Activated CD4-positive, alpha-beta memory T cell treated with anti-CD3 and anti-CD28 coated beads, Interleukin-2, amount 10 ng/mL, durations not matched to agents 7 days and 5 days (primary cell): ENCODE measurements around the gene KAT6B. TPM values are rescaled to one million over a fixed set of nuclear protein-coding genes. Genes with fewer than 3 reads are reported as not detected.
"Not testable (repeated sequence)": the region's sequence is repeated elsewhere in the genome, so short reads cannot be mapped to it uniquely, and the experiment has no call there.

Experiments
- CTCF ChIA-PET: fragments of 350-600 bp; sonication (Branson Sonifier 250); formaldehyde crosslinking; loops from one replicate; lab custom pipeline; 2021; ENCODE audit warnings: antibody characterized with exemption, inconsistent platforms; lab: Charles Lee
- POLR2A ChIA-PET: fragments of 350-600 bp; sonication (Branson Sonifier 250); formaldehyde crosslinking; loops from one replicate; lab custom pipeline; 2021; ENCODE audit warnings: antibody characterized with exemption; lab: Charles Lee
- DNase-seq: peaks from one replicate; pipeline ENCODE4 v3.0.0-alpha.2; 2020
- H3K27ac Mint-ChIP-seq: one replicate; pipeline ENCODE4 v1.8.0; 2021; ENCODE audit warnings: mild to moderate bottlenecking, mixed read lengths
- H3K27me3 Mint-ChIP-seq: one replicate; pipeline ENCODE4 v1.8.0; 2021; ENCODE audit warnings: mixed read lengths
- H3K36me3 Mint-ChIP-seq: one replicate; pipeline ENCODE4 v1.8.0; 2021; ENCODE audit warnings: low read depth, mixed read lengths
- H3K4me1 Mint-ChIP-seq: one replicate; pipeline ENCODE4 v1.8.0; 2021; ENCODE audit warnings: mixed read lengths
- H3K4me3 Mint-ChIP-seq: one replicate; pipeline ENCODE4 v1.8.0; 2021; ENCODE audit warnings: mild to moderate bottlenecking, mixed read lengths
- H3K9me3 Mint-ChIP-seq: one replicate; pipeline ENCODE4 v1.8.0; 2021; ENCODE audit warnings: mixed read lengths
- total RNA-seq, 2 experiments: library from RNA; stranded (reverse); gene quantifications; one replicate each; pipeline ENCODE4 v1.2.3, GENCODE V29; 2021

KAT6B gene
- total RNA-seq, 2 experiments from 2014 or later: 20.2 to 21.8 TPM

- Mint-ChIP-seq H3K27me3 (no peaks in the 10 kb centered on the region), H3K4me1 (peaks cover 6% of the 10 kb centered on the region), H3K36me3 (no peaks in the 10 kb centered on the region), H3K27ac (no peak overlapping the region), H3K9me3 (no peaks in the 10 kb centered on the region), H3K4me3 (no peak overlapping the region)
- CTCF ChIA-PET: no interaction called here
- DNase-seq: no peak
- POLR2A ChIA-PET: no interaction called here
Measured at GRCh38 chr10:74906611-74907198, 80.3 kb downstream of the KAT6B start.

- peaks cover 13% of the 10 kb centered on the region for H3K4me1 Mint-ChIP-seq
- H3K27me3 Mint-ChIP-seq: no peaks in the 10 kb centered on the region
- DNase-seq: no peak
- CTCF ChIA-PET: no interaction called here
- H3K4me3 Mint-ChIP-seq: no peak overlapping the region
- H3K9me3 Mint-ChIP-seq: no peaks in the 10 kb centered on the region
- no peaks in the 10 kb centered on the region for H3K36me3 Mint-ChIP-seq
- no peak overlapping the region for H3K27ac Mint-ChIP-seq
- POLR2A ChIA-PET: no interaction called here
Measured at GRCh38 chr10:74909670-74910069, 83.3 kb downstream of the KAT6B start.

GRCh38 chr10:74910241-74910975 lies 84.0 kb downstream of the KAT6B start:
- ChIA-PET POLR2A (no interaction called here), CTCF (no interaction called here)
- H3K9me3 Mint-ChIP-seq: no peaks in the 10 kb centered on the region
- H3K4me3 Mint-ChIP-seq: no peak overlapping the region
- no peaks in the 10 kb centered on the region for H3K27me3 Mint-ChIP-seq
- peaks cover 13% of the 10 kb centered on the region for H3K4me1 Mint-ChIP-seq
- no peak for DNase-seq
- H3K36me3 Mint-ChIP-seq: no peaks in the 10 kb centered on the region
- no peak overlapping the region for H3K27ac Mint-ChIP-seq

GRCh38 chr10:74910976-74911350 lies 84.6 kb downstream of the KAT6B start:
- Mint-ChIP-seq H3K27ac (no peak overlapping the region), H3K4me1 (peaks cover 13% of the 10 kb centered on the region), H3K36me3 (no peaks in the 10 kb centered on the region), H3K9me3 (no peaks in the 10 kb centered on the region), H3K27me3 (no peaks in the 10 kb centered on the region), H3K4me3 (no peak overlapping the region)
- ChIA-PET CTCF (no interaction called here), POLR2A (no interaction called here)
- no peak for DNase-seq

GRCh38 chr10:74912182-74912581 lies 85.8 kb downstream of the KAT6B start:
- ChIA-PET POLR2A (no interaction called here), CTCF (no interaction called here)
- no peak overlapping the region for H3K4me3 Mint-ChIP-seq
- H3K27me3 Mint-ChIP-seq: no peaks in the 10 kb centered on the region
- no peaks in the 10 kb centered on the region for H3K9me3 Mint-ChIP-seq
- no peak for DNase-seq
- H3K4me1 Mint-ChIP-seq: peaks cover 16% of the 10 kb centered on the region
- H3K36me3 Mint-ChIP-seq: no peaks in the 10 kb centered on the region
- H3K27ac Mint-ChIP-seq: no peak overlapping the region

- no peak overlapping the region for H3K27ac Mint-ChIP-seq
- H3K9me3 Mint-ChIP-seq: no peaks in the 10 kb centered on the region
- no peaks in the 10 kb centered on the region for H3K36me3 Mint-ChIP-seq
- ChIA-PET CTCF (no interaction called here), POLR2A (interaction anchor here (0.6 to 1.3 kb wide), 2 partner anchors 58 to 65 kb away, joined by 3 read pairs; no protein-coding TSS in a partner anchor)
- H3K4me1 Mint-ChIP-seq: peaks cover 18% of the 10 kb centered on the region
- no peak for DNase-seq
- no peak overlapping the region for H3K4me3 Mint-ChIP-seq
- H3K27me3 Mint-ChIP-seq: no peaks in the 10 kb centered on the region
Measured at GRCh38 chr10:74912682-74913081, 86.3 kb downstream of the KAT6B start.

- Mint-ChIP-seq H3K27ac (no peak overlapping the region), H3K4me1 (peaks cover 18% of the 10 kb centered on the region), H3K27me3 (no peaks in the 10 kb centered on the region), H3K9me3 (no peaks in the 10 kb centered on the region), H3K4me3 (no peak overlapping the region), H3K36me3 (no peaks in the 10 kb centered on the region)
- no peak for DNase-seq
- ChIA-PET POLR2A (interaction anchor here (0.5 to 1.3 kb wide), 4 partner anchors 10 to 314 kb away, joined by 3 to 4 read pairs (median 3); no protein-coding TSS in a partner anchor), CTCF (interaction anchor here (1.0 kb wide), 1 partner anchor 323 kb away, joined by 3 read pairs; no protein-coding TSS in a partner anchor)
Measured at GRCh38 chr10:74913377-74913979, 87.1 kb downstream of the KAT6B start.

GRCh38 chr10:74916283-74916682 lies 89.9 kb downstream of the KAT6B start:
- POLR2A ChIA-PET: no interaction called here
- H3K4me1 Mint-ChIP-seq: peaks cover 29% of the 10 kb centered on the region
- H3K36me3 Mint-ChIP-seq: peaks cover 10% of the 10 kb centered on the region
- H3K9me3 Mint-ChIP-seq: peaks cover 9% of the 10 kb centered on the region
- no peak overlapping the region for H3K4me3 Mint-ChIP-seq
- CTCF ChIA-PET: no interaction called here
- H3K27me3 Mint-ChIP-seq: no peaks in the 10 kb centered on the region
- no peak overlapping the region for H3K27ac Mint-ChIP-seq
- DNase-seq: no peak

- H3K9me3 Mint-ChIP-seq: peaks cover 9% of the 10 kb centered on the region
- H3K27me3 Mint-ChIP-seq: no peaks in the 10 kb centered on the region
- H3K27ac Mint-ChIP-seq: no peak overlapping the region
- peaks cover 15% of the 10 kb centered on the region for H3K36me3 Mint-ChIP-seq
- CTCF ChIA-PET: no interaction called here
- no peak for DNase-seq
- H3K4me3 Mint-ChIP-seq: no peak overlapping the region
- H3K4me1 Mint-ChIP-seq: peaks cover 29% of the 10 kb centered on the region
- POLR2A ChIA-PET: no interaction called here
Measured at GRCh38 chr10:74917481-74918077, 91.2 kb downstream of the KAT6B start.

GRCh38 chr10:74919671-74920070 lies 93.3 kb downstream of the KAT6B start:
- ChIA-PET CTCF (no interaction called here), POLR2A (no interaction called here)
- H3K36me3 Mint-ChIP-seq: peaks cover 15% of the 10 kb centered on the region
- no peak overlapping the region for H3K27ac Mint-ChIP-seq
- H3K4me3 Mint-ChIP-seq: no peak overlapping the region
- H3K27me3 Mint-ChIP-seq: no peaks in the 10 kb centered on the region
- peaks cover 19% of the 10 kb centered on the region for H3K4me1 Mint-ChIP-seq
- peaks cover 9% of the 10 kb centered on the region for H3K9me3 Mint-ChIP-seq
- DNase-seq: no peak

GRCh38 chr10:74921070-74921469 lies 94.7 kb downstream of the KAT6B start:
- H3K4me1 Mint-ChIP-seq: peaks cover 19% of the 10 kb centered on the region
- DNase-seq, H3K9me3 Mint-ChIP-seq, H3K27ac Mint-ChIP-seq, POLR2A ChIA-PET, H3K4me3 Mint-ChIP-seq, H3K27me3 Mint-ChIP-seq: not testable (repeated sequence)
- peaks cover 15% of the 10 kb centered on the region for H3K36me3 Mint-ChIP-seq
- CTCF ChIA-PET: interaction anchor here (0.6 to 1.3 kb wide), 4 partner anchors 22 to 718 kb away, joined by 3 to 6 read pairs (median 4); no protein-coding TSS in a partner anchor

- DNase-seq: no peak
- H3K27ac Mint-ChIP-seq: no peak overlapping the region
- H3K36me3 Mint-ChIP-seq: peaks cover 15% of the 10 kb centered on the region
- H3K27me3 Mint-ChIP-seq: no peaks in the 10 kb centered on the region
- peaks cover 9% of the 10 kb centered on the region for H3K9me3 Mint-ChIP-seq
- CTCF ChIA-PET: no interaction called here
- H3K4me3 Mint-ChIP-seq: no peak overlapping the region
- H3K4me1 Mint-ChIP-seq: peaks cover 16% of the 10 kb centered on the region
- POLR2A ChIA-PET: no interaction called here
Measured at GRCh38 chr10:74921744-74922143, 95.3 kb downstream of the KAT6B start.

GRCh38 chr10:74922921-74923320 lies 96.5 kb downstream of the KAT6B start:
- DNase-seq: no peak
- Mint-ChIP-seq H3K4me3 (no peak overlapping the region), H3K4me1 (peaks cover 15% of the 10 kb centered on the region), H3K27me3 (no peaks in the 10 kb centered on the region), H3K36me3 (peaks cover 15% of the 10 kb centered on the region), H3K9me3 (peaks cover 9% of the 10 kb centered on the region), H3K27ac (no peak overlapping the region)
- POLR2A ChIA-PET: no interaction called here
- CTCF ChIA-PET: no interaction called here
